ENCODE results near the gene KIF9. TPM values are rescaled to one million over a fixed set of nuclear protein-coding genes. Genes with fewer than 3 reads are reported as not detected.
A peak's percentile ranks its signal among the peaks of the same experiment; 100 is the strongest.
"Not testable (repeated sequence)": the region's sequence is repeated elsewhere in the genome, so short reads cannot be mapped to it uniquely, and the experiment has no call there.

KIF9 gene, protein sequence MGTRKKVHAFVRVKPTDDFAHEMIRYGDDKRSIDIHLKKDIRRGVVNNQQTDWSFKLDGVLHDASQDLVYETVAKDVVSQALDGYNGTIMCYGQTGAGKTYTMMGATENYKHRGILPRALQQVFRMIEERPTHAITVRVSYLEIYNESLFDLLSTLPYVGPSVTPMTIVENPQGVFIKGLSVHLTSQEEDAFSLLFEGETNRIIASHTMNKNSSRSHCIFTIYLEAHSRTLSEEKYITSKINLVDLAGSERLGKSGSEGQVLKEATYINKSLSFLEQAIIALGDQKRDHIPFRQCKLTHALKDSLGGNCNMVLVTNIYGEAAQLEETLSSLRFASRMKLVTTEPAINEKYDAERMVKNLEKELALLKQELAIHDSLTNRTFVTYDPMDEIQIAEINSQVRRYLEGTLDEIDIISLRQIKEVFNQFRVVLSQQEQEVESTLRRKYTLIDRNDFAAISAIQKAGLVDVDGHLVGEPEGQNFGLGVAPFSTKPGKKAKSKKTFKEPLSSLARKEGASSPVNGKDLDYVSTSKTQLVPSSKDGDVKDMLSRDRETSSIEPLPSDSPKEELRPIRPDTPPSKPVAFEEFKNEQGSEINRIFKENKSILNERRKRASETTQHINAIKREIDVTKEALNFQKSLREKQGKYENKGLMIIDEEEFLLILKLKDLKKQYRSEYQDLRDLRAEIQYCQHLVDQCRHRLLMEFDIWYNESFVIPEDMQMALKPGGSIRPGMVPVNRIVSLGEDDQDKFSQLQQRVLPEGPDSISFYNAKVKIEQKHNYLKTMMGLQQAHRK
- 10 to 100 TPM; 11.5 to 26.1 TPM for total RNA-seq
- polyA plus RNA-seq (ENCODE audit: insufficient read length in 2 of 2): 10 to 100 TPM; 24.7 to 27.3 TPM
- long read RNA-seq, donor 1, transcript KIF9-205 (3 exons, 633 nt): major isoform, 23 of 26 reads
- long read RNA-seq, donor 1, partial matches to known transcripts: 0 of 26 reads
- long read RNA-seq, donor 1, other reads (novel, unspliced or antisense): 0 of 26 reads
- long read RNA-seq, donor 2, transcript KIF9-205 (3 exons, 633 nt): major isoform, 8 of 15 reads
- long read RNA-seq, donor 2, partial matches to known transcripts: 0 of 15 reads
- long read RNA-seq, donor 2, other reads (novel, unspliced or antisense): 7 of 15 reads
- long read RNA-seq, donor 3, transcript KIF9-205 (3 exons, 633 nt): major isoform, 18 of 18 reads
- long read RNA-seq, donor 3, partial matches to known transcripts: 0 of 18 reads
- long read RNA-seq, donor 3, other reads (novel, unspliced or antisense): 0 of 18 reads
- long read RNA-seq, donor 4, transcript KIF9-205 (3 exons, 633 nt): major isoform, 14 of 14 reads
- long read RNA-seq, donor 4, partial matches to known transcripts: 0 of 14 reads
- long read RNA-seq, donor 4, other reads (novel, unspliced or antisense): 0 of 14 reads

DNA sequence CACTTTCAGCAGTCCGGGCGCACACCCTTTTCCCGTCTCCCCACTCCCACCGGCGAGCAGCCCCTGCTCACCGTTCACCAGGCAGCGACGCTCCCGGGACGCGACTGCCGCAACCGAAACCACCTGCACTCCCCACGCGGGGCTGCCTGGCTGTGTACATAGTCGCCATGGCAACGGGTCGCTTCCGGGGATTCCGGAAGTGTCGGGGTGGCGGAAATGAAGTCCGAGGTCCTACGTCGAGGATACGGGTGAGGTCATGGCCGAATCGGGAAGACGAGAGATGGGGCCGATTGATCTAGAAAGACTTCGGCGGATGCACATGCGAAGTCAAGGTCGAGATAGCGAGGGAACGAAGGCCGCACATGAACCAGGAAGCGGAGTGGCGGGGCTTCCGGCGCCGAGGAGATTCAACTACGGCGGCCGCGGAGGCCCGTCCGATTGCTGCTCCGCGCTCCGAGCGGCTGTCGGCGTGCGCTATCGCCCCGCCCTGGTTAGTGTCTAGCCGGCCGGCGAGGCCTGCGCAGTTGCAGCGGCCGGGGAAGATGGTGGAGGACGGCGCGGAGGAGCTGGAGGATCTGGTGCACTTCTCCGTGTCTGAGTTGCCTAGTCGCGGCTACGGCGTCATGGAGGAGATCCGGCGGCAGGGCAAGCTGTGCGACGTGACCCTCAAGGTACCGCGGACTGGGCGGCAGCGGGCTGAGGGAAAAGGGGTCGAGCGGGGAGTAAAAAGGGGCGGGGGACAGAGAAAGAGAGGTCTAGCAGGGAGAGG lies at the start of gene KIF9, which contains the start of gene KLHL18:
TSS of gene KIF9 (minus strand) at position 376 of the 769 bp plus-strand sequence. CDS start 5,425 bp downstream, outside the sequence.
TSS of gene KLHL18 (plus strand) at position 521 of the 769 bp plus-strand sequence. CDS start at position 543, 22 bp downstream.
- DNase-seq (ENCODE audit: low read depth in 4 of 6, low spot score in 6 of 6): peak; percentile 91 to 99 (median 93)
- peaks cover 10% of the 10 kb centered on the region for H3K36me3 ChIP-seq (ENCODE audit: control insufficient read depth, insufficient read depth, low read length)
- H3K9me3 ChIP-seq (ENCODE audit: control insufficient read depth, insufficient read depth, low read length): no peaks in the 10 kb centered on the region
- WGBS (ENCODE audit: insufficient coverage): under 1% methylated on average over 82 of the region's 82 CpGs
- peak within 1 kb of the TSS; percentile 98 for H3K27ac ChIP-seq (ENCODE audit: low read depth, low read length)
- peak within 1 kb of the TSS; percentile 94 for H3K4me3 ChIP-seq (ENCODE audit: low read depth, low read length)
- H3K4me1 ChIP-seq (ENCODE audit: control insufficient read depth, insufficient read depth, low read length): peaks cover 42% of the 10 kb centered on the region
- H3K27me3 ChIP-seq (ENCODE audit: control insufficient read depth, insufficient read depth, low read length): no peaks in the 10 kb centered on the region

DNA sequence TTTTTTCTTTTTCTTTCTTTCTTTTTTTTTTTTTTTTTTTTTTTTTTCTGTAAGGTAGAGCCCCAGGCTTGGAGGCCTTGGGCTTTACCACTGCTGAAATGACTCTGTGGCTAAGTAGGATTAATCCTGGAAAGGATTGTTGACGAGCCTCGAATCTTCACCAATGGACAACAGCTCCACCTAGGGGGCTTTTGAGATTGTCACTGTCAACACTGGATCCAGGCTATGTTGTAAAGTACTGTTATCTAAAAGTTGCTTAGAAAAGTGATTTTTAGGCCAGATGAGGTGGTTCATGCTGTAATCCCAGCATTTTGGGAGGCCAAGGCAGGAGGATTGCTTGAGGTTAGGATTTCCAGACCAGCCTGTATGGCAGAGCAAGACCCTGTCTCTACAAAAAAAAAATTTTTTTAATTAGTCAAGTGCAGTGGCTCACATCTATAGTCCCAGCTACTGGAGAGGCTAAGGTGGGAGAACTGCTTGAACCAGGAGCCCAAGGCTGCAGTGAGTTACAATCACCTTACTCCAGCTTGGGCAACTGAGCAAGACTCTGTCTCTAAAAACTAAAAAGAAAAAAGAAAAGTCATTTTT lies 41.8 kb upstream of the KIF9 start:
- no peak overlapping the region for H3K27ac ChIP-seq (ENCODE audit: low read depth, low read length)
- H3K4me1 ChIP-seq (ENCODE audit: control insufficient read depth, insufficient read depth, low read length): no peaks in the 10 kb centered on the region
- no peaks in the 10 kb centered on the region for H3K27me3 ChIP-seq (ENCODE audit: control insufficient read depth, insufficient read depth, low read length)
- WGBS (ENCODE audit: insufficient coverage): 0% methylated on average over 2 of the region's 2 CpGs
- peak; percentile 40 to 93 (median 67) for DNase-seq (ENCODE audit: low read depth in 4 of 6, low spot score in 6 of 6)
- no peak overlapping the region for H3K4me3 ChIP-seq (ENCODE audit: low read depth, low read length)
- peaks cover 57% of the 10 kb centered on the region for H3K36me3 ChIP-seq (ENCODE audit: control insufficient read depth, insufficient read depth, low read length)
- H3K9me3 ChIP-seq (ENCODE audit: control insufficient read depth, insufficient read depth, low read length): no peaks in the 10 kb centered on the region

DNA sequence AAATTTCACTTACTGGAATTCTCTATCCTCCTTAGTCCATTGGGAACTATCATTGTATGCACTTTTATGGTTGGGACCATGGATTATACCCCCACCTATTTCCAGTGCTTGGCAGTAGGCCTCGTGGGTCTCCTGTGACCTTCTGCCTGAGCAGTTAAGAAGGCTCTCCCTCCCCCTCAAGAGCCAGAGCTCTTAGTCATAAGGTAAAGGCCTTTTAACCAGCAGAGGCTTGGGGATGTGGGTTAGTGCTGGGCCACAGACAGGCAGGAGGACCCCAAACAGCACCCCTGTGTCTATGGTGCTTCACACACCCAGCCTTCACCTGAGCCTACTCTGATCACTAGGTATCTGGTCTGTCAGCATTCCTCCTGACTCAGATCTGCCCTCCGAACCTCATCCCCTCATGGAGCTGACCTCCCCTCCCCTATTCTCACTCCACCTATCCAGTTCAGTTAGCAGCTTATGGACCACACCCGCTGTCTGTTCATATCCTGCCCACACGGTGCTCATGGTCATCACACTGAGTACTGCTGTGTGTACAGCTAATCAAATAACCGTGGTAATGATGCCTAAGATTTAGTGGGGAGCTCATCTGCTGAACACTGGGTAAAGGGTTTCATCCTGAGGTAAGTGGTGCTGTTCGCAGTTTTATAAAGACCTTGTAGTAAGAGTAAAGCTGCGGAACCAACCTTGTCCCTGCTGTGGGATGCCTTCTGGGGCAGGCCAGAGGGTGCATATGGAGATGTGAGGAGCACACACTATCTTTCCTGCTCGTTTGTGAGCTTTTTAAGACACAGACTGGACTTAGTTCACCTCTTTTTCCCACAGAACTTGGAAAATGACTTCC lies 41.1 kb upstream of the KIF9 start:
- Histone ChIP-seq H3K36me3 (ENCODE audit: control insufficient read depth, insufficient read depth, low read length) (peaks cover 52% of the 10 kb centered on the region), H3K9me3 (ENCODE audit: control insufficient read depth, insufficient read depth, low read length) (no peaks in the 10 kb centered on the region), H3K4me3 (ENCODE audit: low read depth, low read length) (no peak overlapping the region), H3K4me1 (ENCODE audit: control insufficient read depth, insufficient read depth, low read length) (no peaks in the 10 kb centered on the region), H3K27me3 (ENCODE audit: control insufficient read depth, insufficient read depth, low read length) (no peaks in the 10 kb centered on the region), H3K27ac (ENCODE audit: low read depth, low read length) (no peak overlapping the region)
- 78% methylated on average over 3 of the region's 8 CpGs for WGBS (ENCODE audit: insufficient coverage)
- no peak for DNase-seq (ENCODE audit: low read depth in 4 of 6, low spot score in 6 of 6)

DNA sequence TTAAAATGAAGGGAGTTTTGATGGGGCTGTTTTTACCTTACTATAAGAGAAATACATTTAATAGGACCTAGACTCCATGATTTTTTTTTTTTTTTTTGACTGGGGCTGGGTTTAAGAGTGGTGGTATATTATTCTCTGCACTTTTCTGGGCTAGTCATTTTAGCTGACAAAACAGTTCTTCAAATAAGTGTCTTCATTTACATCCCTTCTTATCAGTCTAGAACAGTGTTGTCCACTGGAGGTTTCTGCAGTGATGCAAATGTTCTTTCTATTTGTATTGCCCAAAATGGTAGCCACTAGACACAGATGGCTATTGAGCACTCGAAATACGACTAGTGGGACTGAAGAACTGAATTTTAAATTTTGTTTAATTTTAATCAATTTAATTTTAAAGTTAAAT lies 37.4 kb upstream of the KIF9 start:
- H3K27ac ChIP-seq (ENCODE audit: low read depth, low read length): no peak overlapping the region
- WGBS (ENCODE audit: insufficient coverage): no CpG with 5 or more reads among the region's 2 CpGs
- no peak for DNase-seq (ENCODE audit: low read depth in 4 of 6, low spot score in 6 of 6)

DNA sequence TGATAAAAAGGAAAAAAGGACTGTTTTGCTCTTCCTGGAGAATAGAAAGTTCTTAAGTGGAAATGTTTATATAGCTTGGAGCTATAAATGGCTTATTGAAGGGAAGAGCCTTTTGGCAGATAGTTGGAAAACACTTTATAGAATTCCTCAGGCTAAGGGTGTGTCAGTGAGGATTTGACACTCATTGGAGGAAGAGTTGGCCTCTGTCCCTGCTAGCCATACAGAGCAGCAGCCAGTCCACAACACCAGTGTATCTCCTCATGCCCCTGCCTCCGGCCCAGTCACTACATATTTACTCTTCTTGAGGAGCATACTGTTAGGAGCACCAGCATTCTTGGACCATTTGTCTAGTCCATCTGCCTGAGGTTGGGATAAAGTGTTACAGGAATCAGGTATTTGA lies 36.3 kb upstream of the KIF9 start:
- H3K36me3 ChIP-seq (ENCODE audit: control insufficient read depth, insufficient read depth, low read length): peaks cover 28% of the 10 kb centered on the region
- WGBS (ENCODE audit: insufficient coverage): no CpG with 5 or more reads among the region's 1 CpG
- peak in 1 of 6 donors; percentile 11 for DNase-seq (ENCODE audit: low read depth in 4 of 6, low spot score in 6 of 6)
- H3K9me3 ChIP-seq (ENCODE audit: control insufficient read depth, insufficient read depth, low read length): no peaks in the 10 kb centered on the region
- H3K4me3 ChIP-seq (ENCODE audit: low read depth, low read length): no peak overlapping the region
- H3K27ac ChIP-seq (ENCODE audit: low read depth, low read length): peak overlapping the region; percentile 43
- H3K4me1 ChIP-seq (ENCODE audit: control insufficient read depth, insufficient read depth, low read length): no peaks in the 10 kb centered on the region
- no peaks in the 10 kb centered on the region for H3K27me3 ChIP-seq (ENCODE audit: control insufficient read depth, insufficient read depth, low read length)

More for the DNA sequence above, 37.4 kb upstream of the KIF9 start:
- Histone ChIP-seq H3K27me3 (ENCODE audit: control insufficient read depth, insufficient read depth, low read length) (no peaks in the 10 kb centered on the region), H3K4me3 (ENCODE audit: low read depth, low read length) (no peak overlapping the region), H3K9me3 (ENCODE audit: control insufficient read depth, insufficient read depth, low read length) (no peaks in the 10 kb centered on the region), H3K4me1 (ENCODE audit: control insufficient read depth, insufficient read depth, low read length) (no peaks in the 10 kb centered on the region), H3K36me3 (ENCODE audit: control insufficient read depth, insufficient read depth, low read length) (peaks cover 30% of the 10 kb centered on the region)

DNA sequence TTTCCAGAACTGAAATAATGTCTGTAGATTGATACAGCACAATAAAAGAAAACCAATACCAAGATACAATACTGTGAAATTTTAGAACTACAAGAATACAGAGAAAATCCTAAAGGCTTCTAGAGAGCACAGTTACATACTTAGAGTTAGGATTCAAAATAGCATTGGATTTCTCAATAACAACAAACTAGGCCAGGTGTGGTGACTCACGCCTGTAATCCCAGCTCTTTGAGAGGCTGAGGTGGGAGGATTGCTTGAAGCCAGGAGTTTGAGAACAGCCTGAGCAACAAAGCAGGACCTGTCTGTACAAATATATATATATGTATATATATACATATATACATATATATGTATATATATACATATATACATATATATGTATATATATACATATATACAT lies 33.6 kb upstream of the KIF9 start:
- H3K4me3 ChIP-seq (ENCODE audit: low read depth, low read length): not testable (repeated sequence)

DNA sequence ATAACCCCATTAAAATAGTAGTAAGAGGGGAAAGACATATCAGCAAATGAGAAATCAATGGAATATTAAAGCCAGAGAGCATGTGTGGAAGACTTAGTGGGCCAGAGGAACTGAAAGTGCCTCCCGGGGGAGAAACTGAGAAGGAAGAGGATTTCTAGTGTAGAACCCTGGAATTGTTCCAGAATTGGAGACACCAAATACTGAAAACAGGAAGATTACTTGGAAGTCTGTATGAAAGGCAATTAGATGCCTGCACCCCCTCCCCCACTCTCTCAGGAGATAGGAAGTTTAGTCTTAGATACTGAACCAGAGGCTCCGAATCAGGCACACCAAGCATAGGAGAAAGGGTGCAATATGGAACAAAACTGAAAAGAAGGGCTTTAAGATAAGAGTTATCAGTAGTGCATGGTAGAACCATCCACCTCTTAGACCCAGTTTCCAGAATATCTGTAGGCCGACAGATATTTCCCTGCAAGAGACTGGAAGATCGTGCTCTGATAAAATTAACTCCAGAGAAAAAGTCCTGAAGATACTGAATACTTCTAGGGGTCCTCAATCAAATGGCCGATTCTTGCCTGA lies 32.6 kb upstream of the KIF9 start:
- peak in 1 of 6 donors; percentile 12 for DNase-seq (ENCODE audit: low read depth in 4 of 6, low spot score in 6 of 6)
- WGBS (ENCODE audit: insufficient coverage): 77% methylated on average over 3 of the region's 5 CpGs
- Histone ChIP-seq H3K9me3 (ENCODE audit: control insufficient read depth, insufficient read depth, low read length) (no peaks in the 10 kb centered on the region), H3K27me3 (ENCODE audit: control insufficient read depth, insufficient read depth, low read length) (no peaks in the 10 kb centered on the region), H3K27ac (ENCODE audit: low read depth, low read length) (no peak overlapping the region), H3K4me1 (ENCODE audit: control insufficient read depth, insufficient read depth, low read length) (no peaks in the 10 kb centered on the region), H3K36me3 (ENCODE audit: control insufficient read depth, insufficient read depth, low read length) (no peaks in the 10 kb centered on the region), H3K4me3 (ENCODE audit: low read depth, low read length) (no peak overlapping the region)

More for the DNA sequence above, 33.6 kb upstream of the KIF9 start:
- DNase-seq (ENCODE audit: low read depth in 4 of 6, low spot score in 6 of 6); H3K4me1 ChIP-seq (ENCODE audit: control insufficient read depth, insufficient read depth, low read length); H3K36me3 ChIP-seq (ENCODE audit: control insufficient read depth, insufficient read depth, low read length); H3K27ac ChIP-seq (ENCODE audit: low read depth, low read length); H3K27me3 ChIP-seq (ENCODE audit: control insufficient read depth, insufficient read depth, low read length); H3K9me3 ChIP-seq (ENCODE audit: control insufficient read depth, insufficient read depth, low read length): not testable (repeated sequence)
- no CpG with 5 or more reads among the region's 1 CpG for WGBS (ENCODE audit: insufficient coverage)
